T47D (cell line): ENCODE data around the gene ANTXRL.
A peak's percentile ranks its signal among the peaks of the same experiment; 100 is the strongest.
"Not testable (repeated sequence)": the region's sequence is repeated elsewhere in the genome, so short reads cannot be mapped to it uniquely, and the experiment has no call there.

ENCODE experiments used
- DNase-seq, 2 experiments: peaks; one replicate each; pipeline versions ENCODE4 v3.0.0 to v3.0.0-alpha.2; 2011 to 2012; ENCODE audit warnings: low read depth in 1 of 2, low spot score in 1 of 2
- JUND ChIP-seq: IDR thresholded peaks from 2 replicates; pipeline ENCODE4 v1.6.1; 2012; ENCODE audit warnings: low read depth
- in situ Hi-C: cut with HindIII; loops from 2 replicates; pipeline ENCODE4 v1.10.0; 2016; ENCODE audit warnings: low sequenced_read_pairs, low pct_unique_long_range_greater_than_20kb

The ANTXRL gene

GRCh38 chr10:46317370-46317769 is 30.6 kb downstream of the ANTXRL start:
- in situ Hi-C loops: no loop called here
- no peak for DNase-seq

GRCh38 chr10:46317889-46318288 is 31.1 kb downstream of the ANTXRL start:
- DNase-seq: no peak
- TF ChIP-seq JUND: no peak
- in situ Hi-C loops: no loop called here

More at GRCh38 chr10:46317370-46317769, 30.6 kb downstream of the ANTXRL start:
- no peak for TF ChIP-seq JUND

- TF ChIP-seq JUND: no peak
- in situ Hi-C loops: no loop called here
- DNase-seq: no peak
Measured at GRCh38 chr10:46318799-46319198, 32.0 kb downstream of the ANTXRL start.

- no peak for DNase-seq
- in situ Hi-C loops: no loop called here
- no peak for TF ChIP-seq JUND
Measured at GRCh38 chr10:46319389-46319788, 32.6 kb downstream of the ANTXRL start.

GRCh38 chr10:46321770-46322169 is 35.0 kb downstream of the ANTXRL start:
- TF ChIP-seq JUND: no peak
- in situ Hi-C loops: no loop called here

GRCh38 chr10:46323176-46323575 is 36.4 kb downstream of the ANTXRL start:
- in situ Hi-C loops: no loop called here
- no peak for TF ChIP-seq JUND
- DNase-seq: no peak

More at GRCh38 chr10:46321770-46322169, 35.0 kb downstream of the ANTXRL start:
- DNase-seq: no peak

- in situ Hi-C loops: no loop called here
- TF ChIP-seq JUND: no peak
- peak in 1 of 2 experiments; percentile 40 for DNase-seq
Measured at GRCh38 chr10:46325021-46325420, 38.2 kb downstream of the ANTXRL start.

- in situ Hi-C loops: no loop called here
- no peak for DNase-seq
- TF ChIP-seq JUND: no peak
Measured at GRCh38 chr10:46326066-46326465, 39.3 kb downstream of the ANTXRL start.

- in situ Hi-C loops: no loop called here
- no peak for DNase-seq
- TF ChIP-seq JUND: no peak
Measured at GRCh38 chr10:46326971-46327370, 40.2 kb downstream of the ANTXRL start.

- no peak for DNase-seq
- in situ Hi-C loops: no loop called here
- no peak for TF ChIP-seq JUND
Measured at GRCh38 chr10:46327685-46328084, 40.9 kb downstream of the ANTXRL start.

GRCh38 chr10:46328853-46329689 is 42.3 kb downstream of the ANTXRL start:
- DNase-seq: no peak
- in situ Hi-C loops: no loop called here
- no peak for TF ChIP-seq JUND

- in situ Hi-C loops: no loop called here
- no peak for TF ChIP-seq JUND
- no peak for DNase-seq
Measured at GRCh38 chr10:46329690-46330016, 42.9 kb downstream of the ANTXRL start.

GRCh38 chr10:46330894-46331293 is 44.1 kb downstream of the ANTXRL start:
- DNase-seq: no peak
- TF ChIP-seq JUND: no peak
- in situ Hi-C loops: no loop called here

GRCh38 chr10:46365484-46365883 is 78.7 kb downstream of the ANTXRL start:
- DNase-seq, in situ Hi-C loops: not testable (repeated sequence)

- DNase-seq, in situ Hi-C loops: not testable (repeated sequence)
Measured at GRCh38 chr10:46367209-46367608, 80.4 kb downstream of the ANTXRL start.

- in situ Hi-C loops, DNase-seq: not testable (repeated sequence)
Measured at GRCh38 chr10:46367666-46368240, 81.0 kb downstream of the ANTXRL start.

GRCh38 chr10:46368956-46369355 is 82.2 kb downstream of the ANTXRL start:
- in situ Hi-C loops, DNase-seq: not testable (repeated sequence)

- in situ Hi-C loops, DNase-seq: not testable (repeated sequence)
Measured at GRCh38 chr10:46374410-46374809, 87.6 kb downstream of the ANTXRL start.
